Liver (tissue), 9 donors: ENCODE results near the gene PEAK1. TPM values are rescaled to one million over a fixed set of nuclear protein-coding genes. Genes with fewer than 3 reads are reported as not detected.

Source experiments
- DNase-seq: peaks from one replicate; pipeline ENCODE4 v3.0.0-alpha.2; 2017; ENCODE audit warnings: low spot score
- H3K27ac ChIP-seq, 2 donors: one replicate each; pipeline ENCODE4 v1.7.0; 2013; ENCODE audit warnings: inconsistent platforms in 2 of 2, low read length in 2 of 2, control low read depth in 1 of 2, low read depth in 1 of 2, mild to moderate bottlenecking in 1 of 2
- H3K27me3 ChIP-seq, 4 donors: one replicate each; pipeline versions ENCODE4 v1.6.1 to v1.7.0; 2013; ENCODE audit warnings: low read length in 3 of 4, inconsistent platforms in 1 of 4, mild to moderate bottlenecking in 1 of 4, moderate library complexity in 1 of 4; ENCODE audit not compliant: control insufficient read depth in 4 of 4, insufficient read depth in 4 of 4
- H3K36me3 ChIP-seq, 4 donors: one replicate each; pipeline versions ENCODE4 v1.6.1 to v1.7.0; 2013; ENCODE audit warnings: low read length in 3 of 4, mild to moderate bottlenecking in 3 of 4, low read depth in 1 of 4, moderate library complexity in 1 of 4; ENCODE audit not compliant: control insufficient read depth in 4 of 4, insufficient read depth in 3 of 4
- H3K4me1 ChIP-seq, 4 donors: one replicate each; pipeline versions ENCODE4 v1.6.1 to v1.7.0; 2013; ENCODE audit warnings: low read length in 3 of 4, mild to moderate bottlenecking in 3 of 4, moderate library complexity in 1 of 4; ENCODE audit not compliant: control insufficient read depth in 4 of 4, insufficient read depth in 4 of 4
- H3K4me3 ChIP-seq, 3 donors: one replicate each; pipeline versions ENCODE4 v1.6.1 to v1.7.0; 2013; ENCODE audit warnings: low read length in 3 of 3, control low read depth in 1 of 3, low read depth in 1 of 3, mild to moderate bottlenecking in 1 of 3
- H3K9ac ChIP-seq, 2 donors: one replicate each; pipeline ENCODE4 v1.7.0; 2013; ENCODE audit warnings: low read length in 2 of 2, mild to moderate bottlenecking in 2 of 2, moderate library complexity in 2 of 2, control low read depth in 1 of 2, low read depth in 1 of 2
- H3K9me3 ChIP-seq, 4 donors: one replicate each; pipeline versions ENCODE4 v1.6.1 to v1.7.0; 2013; ENCODE audit warnings: low read length in 3 of 4; ENCODE audit not compliant: control insufficient read depth in 4 of 4
- FOXA1 ChIP-seq: IDR thresholded peaks from 2 replicates; pipeline ENCODE4 v1.6.1; 2016; ENCODE audit warnings: antibody characterized with exemption
- FOXA2 ChIP-seq: IDR thresholded peaks from 2 replicates; pipeline ENCODE4 v1.6.1; 2016; ENCODE audit warnings: antibody characterized with exemption
- GABPA ChIP-seq, 2 donors: IDR thresholded peaks in 1 of 2; conservative IDR thresholded peaks in 1 of 2; 2 replicates each; pipeline ENCODE4 v1.6.1; 2016; ENCODE audit warnings: antibody characterized with exemption in 2 of 2, mild to moderate bottlenecking in 1 of 2, moderate library complexity in 1 of 2
- HNF4A ChIP-seq, 2 donors: conservative IDR thresholded peaks; 2 replicates each; pipeline ENCODE4 v1.6.1; 2016; ENCODE audit warnings: antibody characterized with exemption in 2 of 2, mild to moderate bottlenecking in 2 of 2
- MAX ChIP-seq: IDR thresholded peaks from 2 replicates; pipeline ENCODE4 v1.6.1; 2016; ENCODE audit warnings: antibody characterized with exemption
- NR2F2 ChIP-seq: IDR thresholded peaks from 2 replicates; pipeline ENCODE4 v1.6.1; 2016; ENCODE audit warnings: antibody characterized with exemption
- REST ChIP-seq: IDR thresholded peaks from 2 replicates; pipeline ENCODE4 v1.6.1; 2016; ENCODE audit warnings: antibody characterized with exemption, mild to moderate bottlenecking
- RXRA ChIP-seq, 2 donors: IDR thresholded peaks; 2 replicates each; pipeline ENCODE4 v1.6.1; 2017 to 2018; ENCODE audit warnings: antibody characterized with exemption in 2 of 2, mild to moderate bottlenecking in 1 of 2
- SP1 ChIP-seq: IDR thresholded peaks from 2 replicates; pipeline ENCODE4 v1.6.1; 2018; ENCODE audit warnings: antibody characterized with exemption, mild to moderate bottlenecking
- TAF1 ChIP-seq: conservative IDR thresholded peaks from 2 replicates; pipeline ENCODE4 v1.6.1; 2016; ENCODE audit warnings: antibody characterized with exemption, mild to moderate bottlenecking
- YY1 ChIP-seq: IDR thresholded peaks from 2 replicates; pipeline ENCODE4 v1.6.1; 2016; ENCODE audit warnings: antibody characterized with exemption, mild to moderate bottlenecking
- WGBS: extraction: QIAGEN DNeasy Blood & Tissue Kit; methylation state at CpG from one replicate; pipeline ENCODE4 v1.1.7; 2013; 5-methylcytosine and 5-hydroxymethylcytosine counted together
- polyA plus RNA-seq, 2 donors: library from polyadenylated mRNA; stranded (reverse) in 1 of 2; unstranded in 1 of 2; fragments of 200-250 nt in 1 of 2; fragments of >200 nt in 1 of 2; fragmentation: Nextera tagmentation in 1 of 2; extraction: Ambion mirVana in 1 of 2; gene quantifications; one replicate each; pipeline versions ENCODE4 v1.2.1 to v1.2.3, GENCODE V29; 2013 to 2015
- total RNA-seq, 2 donors: library from RNA; depleted of rRNA; stranded (reverse); fragments of >200 nt; gene quantifications; one replicate each; pipeline ENCODE4 v1.2.3, GENCODE V29; 2014
- TF ChIP-seq, protein P1 (sequence below): fragments of 150-350 bp; IDR thresholded peaks from 2 replicates; pipeline ENCODE4 v1.5.1; 2017; ENCODE audit warnings: improper control_type of control experiment, low read depth, low read length; ENCODE audit not compliant: missing input control
- TF ChIP-seq, protein P2 (sequence below): IDR thresholded peaks from 2 replicates; pipeline ENCODE4 v1.6.1; 2016; ENCODE audit warnings: antibody characterized with exemption
- TF ChIP-seq, protein P3 (sequence below): IDR thresholded peaks from 2 replicates; pipeline ENCODE4 v1.6.1; 2016; ENCODE audit warnings: antibody characterized with exemption
- donor health status: healthy.
- donor health status: healthy.
- donor health status: healthy.
- donor health status: healthy.
- donor health status: healthy.

PEAK1 gene
- total and polyA plus RNA-seq, 4 donors = 1.8 to 14.9 (median 5.8) TPM

DNA sequence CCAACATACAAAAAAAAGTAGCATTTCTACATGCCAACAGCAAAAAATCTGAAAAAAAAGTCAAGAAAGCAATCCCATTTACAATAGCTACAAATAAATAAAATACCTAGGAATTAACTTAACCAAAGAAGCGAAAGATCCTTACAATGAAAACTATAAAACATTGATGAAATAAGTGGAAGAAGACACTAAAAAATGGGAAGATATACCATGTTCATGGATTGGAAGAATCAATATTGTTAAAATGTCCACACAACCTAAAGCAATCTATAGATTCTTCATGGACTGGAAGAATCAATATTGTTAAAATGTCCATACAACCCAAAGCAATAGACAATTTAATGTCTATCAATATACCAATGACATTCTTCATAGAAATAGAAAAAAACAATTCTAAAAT, 21.0 kb downstream of the PEAK1 start:
- H3K27me3 ChIP-seq = no peaks in the 10 kb centered on the region
- H3K9me3 ChIP-seq = peaks cover 0 to 6% (median 0%) of the 10 kb centered on the region in 4 donors
- H3K36me3 ChIP-seq = no peaks in the 10 kb centered on the region
- no peak for DNase-seq
- H3K27ac ChIP-seq = no peak overlapping the region
- H3K9ac ChIP-seq = no peak overlapping the region
- H3K4me1 ChIP-seq = peaks cover 0 to 3% (median 0%) of the 10 kb centered on the region in 4 donors
- no peak overlapping the region for H3K4me3 ChIP-seq
- 95% methylated on average over 1 of the region's 1 CpG for WGBS
- no peak for TF ChIP-seq NR2F2
- TF ChIP-seq HNF4A (conservative IDR thresholded peaks at IDR 0.05) = no peak
- TF ChIP-seq YY1 = no peak
- TF ChIP-seq FOXA2 = no peak
- no peak for TF ChIP-seq SP1
- TF ChIP-seq MAX = no peak
- TF ChIP-seq, protein P1, sequence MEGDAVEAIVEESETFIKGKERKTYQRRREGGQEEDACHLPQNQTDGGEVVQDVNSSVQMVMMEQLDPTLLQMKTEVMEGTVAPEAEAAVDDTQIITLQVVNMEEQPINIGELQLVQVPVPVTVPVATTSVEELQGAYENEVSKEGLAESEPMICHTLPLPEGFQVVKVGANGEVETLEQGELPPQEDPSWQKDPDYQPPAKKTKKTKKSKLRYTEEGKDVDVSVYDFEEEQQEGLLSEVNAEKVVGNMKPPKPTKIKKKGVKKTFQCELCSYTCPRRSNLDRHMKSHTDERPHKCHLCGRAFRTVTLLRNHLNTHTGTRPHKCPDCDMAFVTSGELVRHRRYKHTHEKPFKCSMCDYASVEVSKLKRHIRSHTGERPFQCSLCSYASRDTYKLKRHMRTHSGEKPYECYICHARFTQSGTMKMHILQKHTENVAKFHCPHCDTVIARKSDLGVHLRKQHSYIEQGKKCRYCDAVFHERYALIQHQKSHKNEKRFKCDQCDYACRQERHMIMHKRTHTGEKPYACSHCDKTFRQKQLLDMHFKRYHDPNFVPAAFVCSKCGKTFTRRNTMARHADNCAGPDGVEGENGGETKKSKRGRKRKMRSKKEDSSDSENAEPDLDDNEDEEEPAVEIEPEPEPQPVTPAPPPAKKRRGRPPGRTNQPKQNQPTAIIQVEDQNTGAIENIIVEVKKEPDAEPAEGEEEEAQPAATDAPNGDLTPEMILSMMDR = no peak
- TF ChIP-seq RXRA (IDR thresholded peaks at IDR 0.05) = no peak
- TF ChIP-seq FOXA1 = no peak
- TF ChIP-seq, protein P2, sequence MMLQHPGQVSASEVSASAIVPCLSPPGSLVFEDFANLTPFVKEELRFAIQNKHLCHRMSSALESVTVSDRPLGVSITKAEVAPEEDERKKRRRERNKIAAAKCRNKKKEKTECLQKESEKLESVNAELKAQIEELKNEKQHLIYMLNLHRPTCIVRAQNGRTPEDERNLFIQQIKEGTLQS = no peak
- TF ChIP-seq, protein P3, sequence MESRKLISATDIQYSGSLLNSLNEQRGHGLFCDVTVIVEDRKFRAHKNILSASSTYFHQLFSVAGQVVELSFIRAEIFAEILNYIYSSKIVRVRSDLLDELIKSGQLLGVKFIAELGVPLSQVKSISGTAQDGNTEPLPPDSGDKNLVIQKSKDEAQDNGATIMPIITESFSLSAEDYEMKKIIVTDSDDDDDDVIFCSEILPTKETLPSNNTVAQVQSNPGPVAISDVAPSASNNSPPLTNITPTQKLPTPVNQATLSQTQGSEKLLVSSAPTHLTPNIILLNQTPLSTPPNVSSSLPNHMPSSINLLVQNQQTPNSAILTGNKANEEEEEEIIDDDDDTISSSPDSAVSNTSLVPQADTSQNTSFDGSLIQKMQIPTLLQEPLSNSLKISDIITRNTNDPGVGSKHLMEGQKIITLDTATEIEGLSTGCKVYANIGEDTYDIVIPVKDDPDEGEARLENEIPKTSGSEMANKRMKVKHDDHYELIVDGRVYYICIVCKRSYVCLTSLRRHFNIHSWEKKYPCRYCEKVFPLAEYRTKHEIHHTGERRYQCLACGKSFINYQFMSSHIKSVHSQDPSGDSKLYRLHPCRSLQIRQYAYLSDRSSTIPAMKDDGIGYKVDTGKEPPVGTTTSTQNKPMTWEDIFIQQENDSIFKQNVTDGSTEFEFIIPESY = no peak

- Histone ChIP-seq H3K27me3 (no peaks in the 10 kb centered on the region), H3K9me3 (peaks cover 0 to 6% (median 0%) of the 10 kb centered on the region in 4 donors), H3K36me3 (no peaks in the 10 kb centered on the region), H3K27ac (no peak overlapping the region), H3K9ac (no peak overlapping the region), H3K4me1 (no peaks in the 10 kb centered on the region), H3K4me3 (no peak overlapping the region)
- WGBS = 98% methylated on average over 1 of the region's 1 CpG
- DNase-seq = no peak
- no peak for TF ChIP-seq RXRA (IDR thresholded peaks at IDR 0.05)
- TF ChIP-seq YY1 = no peak
- no peak for TF ChIP-seq GABPA (IDR thresholded peaks at IDR 0.05 in 1 of 2, conservative IDR thresholded peaks at IDR 0.05 in 1 of 2)
- TF ChIP-seq REST = peak; percentile 78
- TF ChIP-seq TAF1 = no peak
- no peak for TF ChIP-seq NR2F2
- TF ChIP-seq, protein P1 = no peak
Measured at GRCh38 chr15:77396692-77397091, 23.2 kb downstream of the PEAK1 start.
